Activated CD8-positive, alpha-beta memory T cell treated with anti-CD3 and anti-CD28 coated beads for 4 hours (primary cell): Measurements from ENCODE around the gene FPGS.
"Not testable (repeated sequence)": the region's sequence is repeated elsewhere in the genome, so short reads cannot be mapped to it uniquely, and the experiment has no call there.

Experiments used
- DNase-seq, 2 donors: peaks; one replicate each; pipeline ENCODE4 v3.0.0-alpha.2; 2020; ENCODE audit warnings: low read depth in 2 of 2

The FPGS gene

GRCh38 chr9:127812011-127812410 is 9.3 kb downstream of the FPGS start:
- no peak for DNase-seq

- DNase-seq: no peak
Observed at GRCh38 chr9:127812936-127813675, 10.4 kb downstream of the FPGS start.

- DNase-seq: no peak
Observed at GRCh38 chr9:127813686-127814226, 11.1 kb downstream of the FPGS start.

- no peak for DNase-seq
Observed at GRCh38 chr9:127814619-127815511, 12.2 kb downstream of the FPGS start.

- DNase-seq: no peak
Observed at GRCh38 chr9:127815512-127816361, 13.1 kb downstream of the FPGS start.

- no peak for DNase-seq
Observed at GRCh38 chr9:127816362-127816725, 13.7 kb downstream of the FPGS start.

- DNase-seq: no peak
Observed at GRCh38 chr9:127816728-127817127, 14.0 kb downstream of the FPGS start.

- no peak for DNase-seq
Observed at GRCh38 chr9:127817881-127818434, 15.3 kb downstream of the FPGS start.

- DNase-seq: no peak
Observed at GRCh38 chr9:127818574-127818973, 15.9 kb downstream of the FPGS start.

GRCh38 chr9:127822108-127822507 is 19.4 kb downstream of the FPGS start:
- DNase-seq: no peak

GRCh38 chr9:127825319-127826051 is 22.8 kb downstream of the FPGS start:
- no peak for DNase-seq

- no peak for DNase-seq
Observed at GRCh38 chr9:127826253-127826913, 23.7 kb downstream of the FPGS start.

GRCh38 chr9:127828262-127829031 is 25.8 kb downstream of the FPGS start:
- DNase-seq: no peak

GRCh38 chr9:127829205-127829906 is 26.7 kb downstream of the FPGS start:
- DNase-seq: no peak

- DNase-seq: no peak
Observed at GRCh38 chr9:127832248-127832647, 29.6 kb downstream of the FPGS start.

- no peak for DNase-seq
Observed at GRCh38 chr9:127833555-127833954, 30.9 kb downstream of the FPGS start.

GRCh38 chr9:127835991-127836516 is 33.4 kb downstream of the FPGS start:
- no peak for DNase-seq

- DNase-seq: not testable (repeated sequence)
Observed at GRCh38 chr9:127836561-127836960, 33.9 kb downstream of the FPGS start.

- DNase-seq: no peak
Observed at GRCh38 chr9:127837346-127837745, 34.7 kb downstream of the FPGS start.
